Loucy (cell line): ENCODE measurements around the gene SIRT6.

Source experiments
- CTCF ChIP-seq: fragments of 200-600 bp; sonication (generic); conservative IDR thresholded peaks from 2 replicates; pipeline ENCODE4 v1.5.1; 2014; ENCODE audit warnings: mild to moderate bottlenecking, antibody characterized with exemption, low read length
- EZH2phosphoT487 ChIP-seq: fragments of 200-600 bp; IDR thresholded peaks from 2 replicates; pipeline ENCODE4 v1.6.1; 2018; ENCODE audit warnings: antibody characterized with exemption, mild to moderate bottlenecking, moderate library complexity, borderline replicate concordance

GRCh38 chr19:4225885-4226284 lies 43.5 kb upstream of the SIRT6 start:
- TF ChIP-seq CTCF (no peak), EZH2phosphoT487 (no peak)
